ENCODE data around the gene EIF1B.

GRCh38 chr3:40341671-40342070 lies 32.2 kb downstream of the EIF1B start:
- TF ChIP-seq POLR2A (IDR thresholded peaks at IDR 0.05) (no peak), CTCF (IDR thresholded peaks at IDR 0.05) (no peak)
